HG03521 (cell line): ENCODE data around the gene AK2.
"Not testable (repeated sequence)": the region's sequence is repeated elsewhere in the genome, so short reads cannot be mapped to it uniquely, and the experiment has no call there.

Source experiments
- ATAC-seq: cut with Tn5 transposase; IDR thresholded peaks from one replicate; pipeline ENCODE4 v1.9.1; 2021; ENCODE audit warnings: mild to moderate bottlenecking, moderate library complexity; ENCODE audit not compliant: unreplicated experiment

AK2 gene

DNA sequence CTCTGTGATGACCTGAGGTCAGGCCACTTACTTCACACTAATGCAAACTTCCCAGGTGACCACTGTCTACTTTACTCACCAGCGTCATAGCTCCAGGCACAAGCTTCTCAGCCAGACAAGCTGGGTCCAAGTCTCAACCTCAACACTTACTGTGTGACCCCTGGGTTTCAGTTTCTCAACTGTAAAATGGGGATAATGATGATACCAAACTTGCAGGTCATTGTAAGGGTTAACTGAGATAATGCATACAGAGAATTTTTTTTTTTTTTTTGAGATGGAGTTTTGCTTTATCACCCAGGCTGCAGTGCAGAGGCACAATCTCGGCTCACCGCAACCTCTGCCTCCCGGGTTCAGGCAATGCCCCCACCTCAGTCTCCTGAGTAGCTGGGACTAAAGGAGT is 34.7 kb downstream of the AK2 start:
- ATAC-seq: no peak

DNA sequence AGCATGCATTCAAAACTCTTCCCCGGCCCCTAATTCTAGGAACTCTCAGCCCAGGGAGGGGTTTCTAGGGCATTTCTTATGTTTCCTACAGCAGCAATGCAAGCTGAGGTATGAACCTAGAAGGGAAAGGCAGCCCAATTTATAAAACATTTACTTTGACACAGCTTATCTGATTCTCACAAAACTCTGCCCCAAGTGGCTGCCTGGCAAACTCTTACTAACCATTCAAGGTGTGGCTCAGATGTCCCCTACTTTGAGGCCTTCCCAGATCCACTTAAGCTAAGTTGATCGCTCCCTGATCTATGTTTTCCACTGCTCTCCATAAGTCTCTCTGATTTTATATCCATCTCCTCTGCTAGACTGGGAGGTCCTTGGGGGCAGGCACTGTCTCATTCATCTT is 35.4 kb downstream of the AK2 start:
- ATAC-seq: no peak

DNA sequence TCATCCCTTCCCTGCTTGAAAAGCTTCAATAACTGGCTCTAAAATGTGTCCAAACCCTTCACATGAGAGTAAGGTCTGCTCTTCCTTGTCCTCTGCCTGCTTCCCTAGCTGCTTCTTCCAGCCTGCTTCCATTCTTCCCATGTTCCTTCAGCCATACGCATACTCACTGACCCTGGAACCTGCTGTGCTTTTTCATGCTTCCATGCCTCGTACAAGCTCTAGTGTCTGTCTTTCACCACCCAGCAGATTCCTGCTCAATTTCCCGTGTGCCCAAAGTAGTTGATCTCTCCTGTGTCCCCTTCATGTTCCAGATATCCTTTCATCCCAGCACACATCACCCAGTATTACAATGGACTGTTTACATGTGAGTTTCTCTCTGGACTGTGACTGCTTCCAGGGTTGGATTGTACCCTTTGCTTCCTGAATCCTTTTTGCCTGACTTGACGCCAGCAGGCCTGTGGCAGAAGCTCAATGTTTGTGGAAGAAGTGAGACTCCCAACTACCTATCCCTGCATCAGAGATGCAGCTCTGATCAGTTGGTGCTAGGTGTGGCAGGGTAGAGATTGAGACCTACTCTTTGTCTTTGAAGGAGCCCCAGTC is 36.2 kb downstream of the AK2 start:
- no peak for ATAC-seq

DNA sequence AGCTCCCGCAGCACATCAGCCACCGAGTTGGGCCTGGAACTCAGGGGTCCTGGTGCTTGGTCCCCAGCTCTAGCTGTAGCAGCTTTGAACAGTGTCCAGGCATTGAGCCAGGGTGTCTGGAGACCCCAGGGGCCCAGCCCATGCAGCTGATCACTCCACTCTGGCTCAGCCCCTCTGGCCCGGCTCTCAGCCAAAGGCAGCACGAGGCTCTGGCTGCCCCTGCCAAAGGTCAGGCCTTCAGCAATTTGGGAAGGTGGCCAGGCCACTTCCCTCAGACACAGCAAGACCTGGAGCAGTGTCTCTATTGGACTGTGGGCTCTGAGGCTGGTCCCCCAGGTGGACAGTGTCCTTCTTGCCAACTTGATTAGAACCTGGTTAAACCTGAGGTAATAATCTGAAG is 37.7 kb downstream of the AK2 start:
- ATAC-seq: no peak

DNA sequence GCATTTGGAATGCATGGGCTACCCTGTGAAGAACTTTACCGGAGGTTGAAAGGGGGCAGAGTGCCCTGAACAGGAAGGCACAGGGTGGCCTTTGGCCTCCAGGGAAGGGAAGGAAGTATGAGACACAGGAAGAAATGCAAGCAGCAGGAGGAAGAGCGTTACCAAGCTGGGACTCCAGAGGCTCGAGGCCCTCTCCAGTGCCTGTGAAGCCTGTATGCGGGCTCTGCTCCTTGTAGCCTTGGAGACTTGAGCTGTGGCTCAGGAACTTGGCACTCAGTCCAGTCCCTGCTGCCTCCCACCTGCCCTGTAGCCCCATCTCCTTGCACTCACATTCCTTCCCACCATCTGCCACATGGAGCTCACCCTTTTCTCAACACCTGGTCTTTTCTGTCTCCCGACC is 38.6 kb downstream of the AK2 start:
- ATAC-seq: no peak

DNA sequence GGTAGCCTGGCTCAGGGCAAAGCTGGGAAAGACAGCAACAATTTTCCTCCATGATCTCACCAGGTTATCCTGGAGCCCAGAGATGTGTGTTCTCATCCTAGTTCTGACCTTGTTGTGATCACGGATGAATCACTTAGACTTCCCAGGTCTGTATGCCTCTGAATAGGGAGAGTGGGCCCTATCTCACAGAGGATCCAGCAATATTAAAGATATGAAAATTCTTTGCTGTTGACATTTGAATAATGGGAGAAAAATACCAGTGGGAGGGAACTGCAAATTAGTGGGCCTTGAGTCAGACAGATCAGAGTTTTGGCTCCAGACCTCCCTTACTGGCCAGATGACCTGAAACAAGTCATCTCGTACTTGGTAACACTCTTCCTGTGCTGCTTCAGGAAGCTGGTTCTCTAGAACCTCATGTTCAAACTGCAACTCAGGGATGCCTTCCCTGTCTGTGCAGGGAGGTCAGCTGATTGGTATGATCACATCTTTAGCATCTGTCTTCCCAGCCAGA is 39.2 kb downstream of the AK2 start:
- no peak for ATAC-seq

DNA sequence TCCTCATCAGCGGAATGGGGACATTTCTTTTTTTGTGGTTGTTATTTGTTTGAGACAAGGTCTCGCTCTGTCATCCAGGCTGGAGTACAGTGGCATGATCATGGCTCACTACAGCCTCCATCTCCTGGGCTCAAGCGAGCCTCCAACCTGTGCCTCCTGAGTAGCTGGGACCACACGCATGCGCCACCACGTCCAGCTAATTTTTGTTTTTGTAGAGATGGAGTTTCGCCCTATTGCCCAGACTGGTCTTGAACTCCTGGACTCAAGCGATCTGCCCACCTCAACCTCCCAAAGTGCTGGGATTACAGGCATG is 43.4 kb downstream of the AK2 start:
- ATAC-seq: not testable (repeated sequence)

DNA sequence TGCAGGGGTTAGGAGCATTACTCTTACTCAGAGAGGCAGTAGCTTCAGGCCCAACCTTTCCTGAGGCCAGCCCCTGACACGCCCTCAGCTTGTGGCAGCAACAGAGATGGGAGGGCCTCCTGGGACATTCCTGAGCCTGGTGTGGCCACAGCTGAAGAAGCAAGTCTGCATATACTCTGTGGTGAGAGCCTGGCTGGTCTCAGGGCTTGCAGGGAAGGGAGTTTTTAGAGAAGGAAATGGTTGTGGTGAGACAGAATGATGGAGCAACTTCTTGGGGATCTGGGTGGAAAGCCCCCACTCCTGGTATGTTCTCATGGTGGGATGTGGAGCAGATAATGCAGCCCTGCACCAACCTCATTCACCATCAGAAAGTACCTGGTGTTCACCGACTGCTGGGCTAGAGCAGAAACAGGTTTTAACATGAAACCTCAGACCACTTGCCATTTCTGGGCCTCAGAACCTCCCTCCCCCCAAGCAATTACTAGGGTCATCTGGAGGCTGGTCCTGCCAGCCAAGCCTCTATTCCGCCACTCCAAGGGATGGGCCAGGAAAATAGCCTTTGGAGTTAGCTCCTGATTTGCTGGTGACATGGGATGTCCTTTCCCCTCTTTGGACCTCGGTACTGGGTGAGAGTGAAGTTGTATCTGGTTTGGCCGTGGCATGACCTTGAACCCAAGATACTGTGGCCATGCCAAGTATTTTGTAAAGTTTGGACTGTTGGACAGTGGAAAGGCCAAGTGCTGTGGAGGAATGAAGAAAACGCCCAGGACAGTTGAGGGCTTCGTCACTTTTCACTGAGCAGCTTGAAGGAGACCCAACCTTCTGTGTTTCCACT is 44.0 kb downstream of the AK2 start:
- peak; percentile 85 for ATAC-seq

DNA sequence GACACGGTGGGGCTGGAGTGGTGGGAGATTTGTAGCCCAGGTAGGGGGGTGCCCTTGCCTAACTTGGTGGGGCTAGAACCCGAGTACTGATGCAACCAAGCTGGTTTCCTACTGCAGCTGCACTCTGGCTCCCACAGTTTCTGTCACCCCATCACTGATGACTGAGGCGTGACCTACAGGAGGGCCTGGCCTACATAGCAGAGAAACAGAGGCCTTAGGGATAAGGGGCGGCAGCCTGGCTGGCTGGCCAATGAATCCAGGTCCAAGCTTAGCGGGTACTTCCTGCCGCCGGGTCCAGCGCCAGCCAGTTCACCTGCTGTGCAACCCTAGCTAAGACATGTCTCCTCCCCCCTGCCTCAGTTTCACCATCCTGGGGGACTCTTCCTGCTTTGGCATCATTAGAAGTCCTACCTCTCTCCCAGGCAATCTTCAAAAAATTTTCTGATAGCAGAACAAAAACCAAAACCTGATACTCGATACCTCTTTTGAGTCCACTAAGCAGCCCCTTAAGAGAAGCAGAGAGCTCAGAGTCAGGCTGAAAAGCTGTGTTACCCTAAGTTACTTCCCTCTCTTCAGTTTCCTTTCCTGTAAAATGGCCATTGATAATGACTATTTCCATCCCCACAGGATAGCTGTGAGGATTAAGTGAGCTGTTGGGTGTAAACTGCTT is 44.7 kb downstream of the AK2 start:
- peak; percentile 24 for ATAC-seq

DNA sequence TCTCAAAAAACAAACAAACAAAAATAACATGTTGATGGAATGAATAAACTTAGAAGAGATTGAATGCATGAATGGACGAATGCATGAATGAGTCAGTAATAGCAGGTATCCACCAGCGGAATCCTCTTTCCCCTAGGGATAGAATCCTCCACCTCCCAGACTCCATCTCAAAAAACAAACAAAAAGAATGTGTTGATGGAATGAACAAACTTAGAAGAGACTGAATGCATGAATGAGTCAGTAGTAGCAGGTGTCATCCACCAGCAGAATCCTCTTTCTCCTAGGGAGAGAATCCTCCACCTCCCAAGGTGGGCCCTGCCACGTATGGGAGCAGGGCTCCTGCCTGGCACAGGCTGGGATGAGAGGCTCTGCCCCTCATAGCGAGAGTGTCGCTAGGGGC is 45.3 kb downstream of the AK2 start:
- no peak for ATAC-seq

DNA sequence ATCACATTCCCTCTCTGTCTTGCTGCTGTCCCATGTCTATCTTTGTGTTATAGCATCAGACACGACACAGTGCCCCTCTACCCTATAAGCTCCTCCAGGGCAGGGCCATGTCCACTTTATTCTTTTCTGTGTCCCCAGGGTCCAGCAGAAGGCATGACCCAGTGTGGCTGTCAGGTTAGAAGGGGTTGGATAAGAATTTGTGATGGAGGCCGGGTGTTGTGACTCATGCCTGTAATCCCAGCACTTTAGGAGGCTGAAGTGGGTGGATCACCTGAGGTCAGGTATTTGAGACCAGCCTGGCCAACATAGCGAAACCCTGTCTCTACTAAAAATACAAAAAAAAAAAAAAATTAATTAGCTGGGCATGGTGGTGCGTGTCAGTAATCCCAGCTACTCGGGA is 45.8 kb downstream of the AK2 start:
- no peak for ATAC-seq

DNA sequence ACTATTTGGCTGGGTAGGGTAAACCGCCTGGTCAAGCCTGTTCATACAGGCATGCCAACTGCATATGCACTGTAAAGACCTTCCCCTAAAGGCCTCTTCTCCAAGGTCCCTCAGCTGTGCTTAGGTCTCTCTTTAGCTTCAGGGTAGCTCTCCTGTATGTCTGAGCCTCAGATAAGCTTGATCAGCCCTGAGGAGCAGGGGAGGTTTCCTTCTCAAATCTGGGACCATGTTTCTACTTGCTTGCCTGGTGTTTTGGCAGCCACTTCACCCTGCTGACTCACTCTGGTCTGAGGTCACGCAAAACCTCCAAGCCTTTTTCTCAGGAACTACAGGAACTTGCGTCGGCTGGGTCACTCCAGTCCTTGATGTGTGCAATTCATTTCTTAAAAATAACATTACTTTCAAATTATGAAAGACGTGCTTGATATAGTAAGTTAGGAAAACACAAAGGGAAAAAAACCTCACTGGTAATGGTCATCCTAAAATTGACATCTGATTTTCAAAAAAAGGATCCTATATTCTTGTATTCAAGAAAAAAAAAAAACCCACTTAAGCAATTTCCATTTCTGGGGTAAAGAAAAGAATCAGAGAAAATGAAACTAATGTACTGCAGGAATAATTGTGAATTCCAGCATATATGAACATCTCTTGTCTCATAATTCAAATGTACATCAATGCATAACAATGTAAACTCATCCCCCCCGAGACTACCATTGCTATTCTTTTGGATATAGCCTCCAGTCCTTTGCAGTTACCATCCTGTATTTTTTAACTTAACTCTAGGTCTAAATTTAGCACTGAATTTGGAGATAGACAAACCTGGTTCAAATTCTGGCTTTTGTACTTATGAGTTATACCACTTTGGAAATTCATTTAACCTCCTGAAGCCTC is 47.3 kb downstream of the AK2 start:
- no peak for ATAC-seq

DNA sequence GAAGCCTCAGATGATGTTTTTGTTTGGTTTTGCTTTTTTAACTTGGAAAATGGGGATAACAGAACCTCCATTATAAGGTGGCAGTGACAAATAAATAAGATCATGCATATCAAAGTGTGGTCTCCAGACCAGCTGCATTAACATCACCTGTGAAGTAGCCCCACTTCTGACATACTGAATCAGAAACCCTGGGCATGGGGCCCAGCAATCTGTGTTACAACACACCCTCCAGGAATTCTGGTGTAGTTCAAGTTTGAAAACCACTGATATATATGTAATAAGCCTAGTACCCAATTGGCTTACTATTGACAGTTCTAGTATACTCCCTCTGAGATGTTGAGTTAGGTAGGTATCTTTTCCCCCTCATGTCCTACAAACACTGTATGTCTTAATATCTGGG is 48.0 kb downstream of the AK2 start:
- no peak for ATAC-seq

DNA sequence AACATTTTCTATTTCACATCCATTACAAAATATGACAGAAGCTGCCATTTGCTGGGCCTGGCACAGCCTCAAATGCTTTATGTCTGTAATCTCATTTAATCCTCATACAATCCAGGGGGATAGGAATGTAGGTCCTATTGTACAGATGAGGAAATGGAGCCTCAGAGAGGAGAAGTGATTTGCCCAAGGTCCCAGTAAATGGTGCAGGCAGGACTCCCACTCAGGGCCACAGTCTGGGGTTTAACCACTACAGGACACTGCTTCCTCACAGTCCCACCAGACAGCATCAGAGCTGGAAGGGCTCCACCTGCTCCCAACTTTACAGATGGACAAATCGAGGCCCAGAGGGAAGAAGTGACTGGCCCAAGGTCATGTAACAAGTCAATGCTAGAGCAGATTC is 51.5 kb downstream of the AK2 start:
- ATAC-seq: no peak

DNA sequence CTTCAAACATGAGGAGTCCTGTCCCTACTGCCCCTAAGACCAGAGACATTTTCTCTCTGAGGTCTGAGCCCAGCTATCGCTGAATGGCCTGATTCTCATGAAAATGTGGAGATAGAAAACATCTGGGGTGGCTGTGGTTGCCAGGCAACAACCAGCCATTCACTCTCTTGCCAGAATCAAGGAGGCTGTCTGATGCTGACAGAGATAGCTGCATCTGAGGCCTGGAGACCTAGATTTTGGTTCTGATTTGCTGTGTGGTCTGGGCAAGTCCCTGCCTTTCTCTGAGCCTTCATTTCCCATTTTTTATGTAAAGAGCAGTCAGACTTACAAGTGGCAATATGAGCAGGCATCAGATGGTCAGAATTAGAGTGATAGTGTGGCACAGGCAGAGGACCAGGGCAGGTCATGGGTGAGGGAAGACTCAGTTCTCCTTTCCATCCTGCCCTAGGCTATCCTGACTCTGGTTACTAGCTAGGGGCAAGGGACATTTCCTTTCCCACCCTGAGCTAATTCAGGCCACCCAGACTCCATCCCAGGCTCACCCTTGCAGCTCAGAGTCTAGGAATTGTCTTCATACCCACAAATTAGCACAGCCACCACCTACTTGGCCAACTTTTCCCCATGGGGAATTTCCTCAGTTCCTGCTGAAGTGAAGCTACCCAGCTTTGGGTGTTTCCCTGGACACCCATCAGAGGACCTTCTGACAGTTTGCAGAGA is 52.1 kb downstream of the AK2 start:
- no peak for ATAC-seq

DNA sequence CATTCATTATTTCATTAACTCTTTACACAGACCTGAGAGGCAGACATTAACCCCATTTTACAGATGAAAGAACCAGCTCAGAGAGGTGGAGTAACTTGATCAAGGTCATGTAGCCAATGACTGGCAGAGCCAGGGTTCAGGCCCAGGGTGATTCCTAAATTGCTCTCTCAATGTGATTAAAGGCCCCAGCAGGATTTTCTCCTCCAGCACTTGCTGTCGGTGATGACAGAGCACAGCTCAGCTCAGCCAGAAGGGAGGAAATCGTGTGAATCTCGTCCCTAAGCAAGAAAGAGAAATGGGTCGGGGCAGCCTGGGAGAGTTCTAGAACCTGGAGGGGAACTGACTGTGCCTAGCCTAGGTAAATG is 52.6 kb downstream of the AK2 start:
- ATAC-seq: no peak

DNA sequence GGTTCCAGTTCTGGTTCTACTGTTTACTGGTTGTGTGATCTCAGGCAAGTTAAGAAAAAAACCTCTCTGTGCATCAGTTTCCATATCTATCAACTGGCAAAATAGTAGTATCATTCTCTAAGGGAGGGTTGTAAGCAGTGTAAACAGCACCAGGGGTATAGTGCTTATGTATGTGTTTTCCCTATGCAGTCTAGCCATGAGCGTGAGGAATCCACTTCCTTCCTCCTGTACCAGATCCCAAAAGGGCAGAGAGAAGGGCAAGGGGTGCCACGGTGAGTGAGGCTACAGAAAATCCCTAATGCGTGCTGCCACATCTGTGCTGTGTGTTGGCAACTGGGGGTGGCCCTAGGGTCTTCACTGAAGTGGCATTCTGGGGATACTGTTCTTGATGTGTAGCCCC is 53.7 kb downstream of the AK2 start:
- ATAC-seq: no peak

DNA sequence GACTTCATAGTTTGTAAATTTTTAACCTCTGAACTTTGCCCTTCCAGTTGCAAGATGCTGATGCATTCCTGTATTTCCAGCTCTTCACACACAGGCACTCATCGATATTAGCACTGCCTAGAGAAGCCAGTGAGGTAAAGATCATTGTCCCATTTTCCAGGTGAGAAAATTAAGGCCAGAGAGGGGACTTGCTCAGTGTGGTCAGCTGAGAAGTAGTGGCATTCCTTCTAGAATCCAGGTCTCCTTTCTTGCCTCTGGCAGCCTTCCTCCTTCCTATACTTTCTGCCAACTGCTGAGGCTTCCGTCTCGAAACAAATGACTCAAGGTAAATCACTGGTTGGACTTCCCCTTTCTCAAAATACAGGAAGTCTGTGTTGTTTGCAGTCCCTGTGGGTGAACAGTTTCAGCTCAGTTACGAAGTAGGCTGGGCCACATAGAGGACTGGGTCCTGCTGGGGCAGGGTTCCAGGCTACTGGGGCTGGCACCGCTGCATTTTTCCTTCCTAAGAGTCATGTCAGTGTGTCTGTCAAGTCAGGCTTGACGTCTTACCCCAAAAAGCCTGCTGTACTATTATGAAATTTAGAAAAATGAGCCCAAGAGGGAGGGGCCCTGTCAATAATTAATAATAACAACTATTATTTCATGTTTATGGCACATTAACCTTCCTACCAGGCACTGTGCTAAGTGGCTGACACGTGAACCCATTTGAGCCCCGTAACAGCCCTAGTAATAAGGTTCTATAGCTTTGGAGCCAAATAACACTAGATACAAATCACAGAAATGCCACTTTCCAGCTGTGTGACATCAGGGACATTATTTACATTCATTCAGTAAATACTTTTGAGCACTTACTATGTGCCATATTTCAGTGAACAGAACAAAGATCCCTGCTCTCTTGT is 55.4 kb downstream of the AK2 start:
- peak; percentile 89 for ATAC-seq

DNA sequence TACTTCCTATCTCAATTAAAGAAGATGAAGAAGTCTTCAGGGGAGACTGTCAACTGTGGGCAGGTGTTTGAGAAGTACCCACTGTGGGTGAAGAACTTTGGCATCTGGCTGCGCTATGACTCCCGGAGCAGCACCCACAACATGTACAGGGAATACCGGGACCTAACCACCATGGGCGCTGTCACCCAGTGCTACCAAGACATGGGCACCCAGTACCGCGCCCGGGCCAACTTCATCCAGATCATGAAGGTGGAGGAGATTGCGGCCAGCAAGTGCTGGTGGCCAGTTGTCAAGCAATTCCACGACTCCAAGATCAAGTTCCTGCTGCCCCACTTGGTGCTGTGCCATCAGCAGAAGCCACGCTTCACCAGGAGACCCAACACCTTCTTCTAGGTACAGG is 56.6 kb downstream of the AK2 start:
- ATAC-seq: no peak

DNA sequence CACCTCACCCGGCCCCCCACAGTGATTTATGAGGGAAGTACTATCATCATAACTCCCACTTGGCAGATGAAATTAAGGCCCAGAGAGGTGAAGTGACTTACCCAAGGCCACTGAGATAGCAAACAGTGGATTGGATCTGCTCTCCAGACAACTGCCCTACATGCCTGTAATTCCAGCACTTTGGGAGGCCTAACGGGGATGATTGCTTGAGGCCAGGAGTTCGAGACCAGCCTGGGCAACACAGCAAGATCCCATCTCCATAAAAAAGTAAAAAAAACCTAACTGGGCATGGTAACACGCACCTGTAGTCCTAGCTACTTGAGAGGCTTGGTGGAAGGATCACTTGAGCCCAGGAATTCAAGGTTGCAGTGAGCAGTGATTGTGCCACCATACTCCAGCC is 57.8 kb downstream of the AK2 start:
- ATAC-seq: no peak
